ENCODE data around the gene KCNK5. TPM values are rescaled to one million over a fixed set of nuclear protein-coding genes. Genes with fewer than 3 reads are reported as not detected.

Gene KCNK5
- total RNA-seq, 1 experiment from 2014 or later: 19.8 TPM

DNA sequence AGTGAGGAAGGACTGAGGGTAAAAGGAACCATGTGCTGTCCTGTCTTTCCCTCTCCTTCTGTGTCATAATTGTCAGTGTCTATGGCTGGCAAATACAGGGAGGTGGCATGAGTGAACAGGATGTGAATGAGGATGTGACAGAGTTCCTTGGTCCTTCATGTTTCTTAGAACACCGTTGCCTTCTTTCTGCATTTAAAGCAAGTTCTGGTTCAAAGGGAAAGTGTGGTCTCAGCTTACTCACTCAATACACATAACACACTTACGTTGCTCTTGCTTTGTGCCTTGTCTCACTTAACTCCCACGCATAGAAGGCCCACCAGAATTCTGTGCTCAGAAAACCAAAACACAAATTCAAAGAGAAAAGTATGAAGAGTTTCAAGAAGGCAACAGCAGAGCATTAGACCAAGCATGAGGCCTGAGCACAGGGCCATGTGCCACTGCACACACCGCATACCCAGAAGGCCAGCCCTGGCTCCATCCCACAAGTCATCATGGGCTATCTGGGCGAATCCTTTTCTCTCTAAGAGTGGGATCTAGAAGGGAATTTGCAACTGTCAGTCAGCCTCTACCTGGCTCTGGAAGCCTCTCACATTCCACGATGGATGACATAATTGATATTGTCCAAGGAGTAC, 75.4 kb downstream of the KCNK5 start:
- BruUV-seq (replicated peaks): no TSS peak
- no peaks in the 10 kb centered on the region for H3K27me3 ChIP-seq (replicated peaks; ENCODE audit: control insufficient read depth, insufficient read depth, low read length)
- H3K36me3 ChIP-seq (ENCODE audit: control insufficient read depth, insufficient read depth, low read length): no peaks in the 10 kb centered on the region
- intact Hi-C loops (cut with micrococcal nuclease; ENCODE audit: unreplicated experiment): no loop called here
- no peak for DNase-seq
- no peaks in the 10 kb centered on the region for H3K9me3 Mint-ChIP-seq (ENCODE audit: unreplicated experiment)
- peaks cover 16% of the 10 kb centered on the region for H3K27me3 Mint-ChIP-seq (ENCODE audit: insufficient read depth, unreplicated experiment)
- no peak overlapping the region for H3K4me3 ChIP-seq (ENCODE audit: low read depth, low read length)
- no peak overlapping the region for H3K27ac Mint-ChIP-seq (ENCODE audit: unreplicated experiment)
- no peaks in the 10 kb centered on the region for H3K4me1 ChIP-seq
- no peaks in the 10 kb centered on the region for H3K36me3 Mint-ChIP-seq (ENCODE audit: insufficient read depth, unreplicated experiment)
- TF ChIP-seq, protein P1, sequence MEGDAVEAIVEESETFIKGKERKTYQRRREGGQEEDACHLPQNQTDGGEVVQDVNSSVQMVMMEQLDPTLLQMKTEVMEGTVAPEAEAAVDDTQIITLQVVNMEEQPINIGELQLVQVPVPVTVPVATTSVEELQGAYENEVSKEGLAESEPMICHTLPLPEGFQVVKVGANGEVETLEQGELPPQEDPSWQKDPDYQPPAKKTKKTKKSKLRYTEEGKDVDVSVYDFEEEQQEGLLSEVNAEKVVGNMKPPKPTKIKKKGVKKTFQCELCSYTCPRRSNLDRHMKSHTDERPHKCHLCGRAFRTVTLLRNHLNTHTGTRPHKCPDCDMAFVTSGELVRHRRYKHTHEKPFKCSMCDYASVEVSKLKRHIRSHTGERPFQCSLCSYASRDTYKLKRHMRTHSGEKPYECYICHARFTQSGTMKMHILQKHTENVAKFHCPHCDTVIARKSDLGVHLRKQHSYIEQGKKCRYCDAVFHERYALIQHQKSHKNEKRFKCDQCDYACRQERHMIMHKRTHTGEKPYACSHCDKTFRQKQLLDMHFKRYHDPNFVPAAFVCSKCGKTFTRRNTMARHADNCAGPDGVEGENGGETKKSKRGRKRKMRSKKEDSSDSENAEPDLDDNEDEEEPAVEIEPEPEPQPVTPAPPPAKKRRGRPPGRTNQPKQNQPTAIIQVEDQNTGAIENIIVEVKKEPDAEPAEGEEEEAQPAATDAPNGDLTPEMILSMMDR (IDR thresholded peaks at IDR 0.05; ENCODE audit: insufficient read depth in 1 of 2, low read depth in 1 of 2, low read length in 1 of 2, severe bottlenecking in 1 of 2, unreplicated experiment in 1 of 2): no peak
- peaks cover 7% of the 10 kb centered on the region for H3K4me1 Mint-ChIP-seq (ENCODE audit: low read depth, unreplicated experiment)
- no peak overlapping the region for H3K4me3 Mint-ChIP-seq (ENCODE audit: unreplicated experiment)
- ChIA-PET CTCF (no interaction called here), POLR2A (no interaction called here)
- H3K9me3 ChIP-seq: no peaks in the 10 kb centered on the region

DNA sequence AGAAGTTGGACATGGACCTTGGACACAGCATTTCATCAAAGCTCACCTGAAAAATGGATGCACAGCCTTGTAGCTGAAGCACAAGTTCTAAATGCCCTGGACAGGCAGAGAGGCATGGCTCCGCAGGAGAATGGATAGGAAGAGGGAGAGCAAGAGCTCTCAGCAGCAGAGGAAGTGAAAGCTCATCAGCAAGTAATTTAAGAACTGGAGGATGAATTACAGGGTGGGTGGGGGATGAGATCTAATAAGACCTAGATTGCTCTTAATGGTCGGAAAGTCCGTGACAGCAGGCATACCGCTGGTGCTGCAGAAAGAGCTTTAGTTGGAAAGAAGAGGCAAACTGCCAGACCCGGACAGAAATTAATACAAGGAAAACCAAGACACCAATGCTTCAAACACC, 77.0 kb downstream of the KCNK5 start:
- ChIA-PET POLR2A (no interaction called here), CTCF (interaction anchor here (0.7 kb wide), 1 partner anchor 31 kb away, joined by 5 read pairs; no protein-coding TSS in a partner anchor)
- no peak for DNase-seq
- Histone ChIP-seq H3K4me1 (no peaks in the 10 kb centered on the region), H3K4me3 (ENCODE audit: low read depth, low read length) (no peak overlapping the region), H3K9me3 (no peaks in the 10 kb centered on the region), H3K27me3 (replicated peaks; ENCODE audit: control insufficient read depth, insufficient read depth, low read length) (no peaks in the 10 kb centered on the region), H3K36me3 (ENCODE audit: control insufficient read depth, insufficient read depth, low read length) (no peaks in the 10 kb centered on the region)
- no peaks in the 10 kb centered on the region for H3K36me3 Mint-ChIP-seq (ENCODE audit: insufficient read depth, unreplicated experiment)
- no peaks in the 10 kb centered on the region for H3K9me3 Mint-ChIP-seq (ENCODE audit: unreplicated experiment)
- H3K27me3 Mint-ChIP-seq (ENCODE audit: insufficient read depth, unreplicated experiment): peaks cover 18% of the 10 kb centered on the region
- no TSS peak for BruUV-seq (replicated peaks)
- no peak overlapping the region for H3K4me3 Mint-ChIP-seq (ENCODE audit: unreplicated experiment)
- H3K27ac Mint-ChIP-seq (ENCODE audit: unreplicated experiment): no peak overlapping the region
- intact Hi-C loops (cut with micrococcal nuclease; ENCODE audit: unreplicated experiment): no loop called here
- TF ChIP-seq, protein P1 (IDR thresholded peaks at IDR 0.05; ENCODE audit: insufficient read depth in 1 of 2, low read depth in 1 of 2, low read length in 1 of 2, severe bottlenecking in 1 of 2, unreplicated experiment in 1 of 2): no peak
- no peaks in the 10 kb centered on the region for H3K4me1 Mint-ChIP-seq (ENCODE audit: low read depth, unreplicated experiment)

DNA sequence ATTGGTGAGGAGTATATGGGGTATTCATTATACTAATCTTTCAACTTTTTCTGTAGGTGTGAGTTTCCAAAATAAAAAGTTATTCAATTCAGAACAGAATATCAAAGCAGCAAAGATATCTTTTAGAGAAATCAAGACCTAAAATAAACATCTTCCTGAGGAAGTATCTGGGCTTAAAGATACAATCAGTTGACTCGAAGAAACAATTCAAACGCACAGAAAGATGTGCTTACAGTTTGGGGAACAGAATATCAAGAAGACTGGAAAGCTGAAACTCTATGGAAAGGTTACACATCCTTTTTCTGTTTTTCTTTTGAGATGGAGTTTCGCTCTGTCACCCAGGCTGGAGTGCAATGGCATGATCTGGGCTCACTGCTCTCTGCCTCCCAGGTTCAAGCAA, 78.1 kb downstream of the KCNK5 start:
- H3K27me3 Mint-ChIP-seq (ENCODE audit: insufficient read depth, unreplicated experiment): peaks cover 18% of the 10 kb centered on the region
- CTCF ChIA-PET: no interaction called here
- no peaks in the 10 kb centered on the region for H3K9me3 Mint-ChIP-seq (ENCODE audit: unreplicated experiment)
- H3K27me3 ChIP-seq (replicated peaks; ENCODE audit: control insufficient read depth, insufficient read depth, low read length): no peaks in the 10 kb centered on the region
- POLR2A ChIA-PET: no interaction called here
- BruUV-seq (replicated peaks): no TSS peak
- TF ChIP-seq, protein P1 (IDR thresholded peaks at IDR 0.05; ENCODE audit: insufficient read depth in 1 of 2, low read depth in 1 of 2, low read length in 1 of 2, severe bottlenecking in 1 of 2, unreplicated experiment in 1 of 2): no peak
- H3K36me3 Mint-ChIP-seq (ENCODE audit: insufficient read depth, unreplicated experiment): no peaks in the 10 kb centered on the region
- H3K36me3 ChIP-seq (ENCODE audit: control insufficient read depth, insufficient read depth, low read length): no peaks in the 10 kb centered on the region
- H3K4me3 ChIP-seq (ENCODE audit: low read depth, low read length): no peak overlapping the region
- DNase-seq: no peak
- intact Hi-C loops (cut with micrococcal nuclease; ENCODE audit: unreplicated experiment): no loop called here
- H3K4me1 Mint-ChIP-seq (ENCODE audit: low read depth, unreplicated experiment): no peaks in the 10 kb centered on the region
- H3K4me3 Mint-ChIP-seq (ENCODE audit: unreplicated experiment): no peak overlapping the region
- no peak overlapping the region for H3K27ac Mint-ChIP-seq (ENCODE audit: unreplicated experiment)
- no peaks in the 10 kb centered on the region for H3K9me3 ChIP-seq
- no peaks in the 10 kb centered on the region for H3K4me1 ChIP-seq

Measured in Caco-2 (cell line).